NCI-H2227 treated with DMSO at 0.1 percent for 48 hours (cell line): Measurements from ENCODE around the gene LAMA3.

Experiments
- DNase-seq: peaks from one replicate; lab custom pipeline; 2025; lab: John Stamatoyannopoulos, UW

LAMA3 gene, protein sequence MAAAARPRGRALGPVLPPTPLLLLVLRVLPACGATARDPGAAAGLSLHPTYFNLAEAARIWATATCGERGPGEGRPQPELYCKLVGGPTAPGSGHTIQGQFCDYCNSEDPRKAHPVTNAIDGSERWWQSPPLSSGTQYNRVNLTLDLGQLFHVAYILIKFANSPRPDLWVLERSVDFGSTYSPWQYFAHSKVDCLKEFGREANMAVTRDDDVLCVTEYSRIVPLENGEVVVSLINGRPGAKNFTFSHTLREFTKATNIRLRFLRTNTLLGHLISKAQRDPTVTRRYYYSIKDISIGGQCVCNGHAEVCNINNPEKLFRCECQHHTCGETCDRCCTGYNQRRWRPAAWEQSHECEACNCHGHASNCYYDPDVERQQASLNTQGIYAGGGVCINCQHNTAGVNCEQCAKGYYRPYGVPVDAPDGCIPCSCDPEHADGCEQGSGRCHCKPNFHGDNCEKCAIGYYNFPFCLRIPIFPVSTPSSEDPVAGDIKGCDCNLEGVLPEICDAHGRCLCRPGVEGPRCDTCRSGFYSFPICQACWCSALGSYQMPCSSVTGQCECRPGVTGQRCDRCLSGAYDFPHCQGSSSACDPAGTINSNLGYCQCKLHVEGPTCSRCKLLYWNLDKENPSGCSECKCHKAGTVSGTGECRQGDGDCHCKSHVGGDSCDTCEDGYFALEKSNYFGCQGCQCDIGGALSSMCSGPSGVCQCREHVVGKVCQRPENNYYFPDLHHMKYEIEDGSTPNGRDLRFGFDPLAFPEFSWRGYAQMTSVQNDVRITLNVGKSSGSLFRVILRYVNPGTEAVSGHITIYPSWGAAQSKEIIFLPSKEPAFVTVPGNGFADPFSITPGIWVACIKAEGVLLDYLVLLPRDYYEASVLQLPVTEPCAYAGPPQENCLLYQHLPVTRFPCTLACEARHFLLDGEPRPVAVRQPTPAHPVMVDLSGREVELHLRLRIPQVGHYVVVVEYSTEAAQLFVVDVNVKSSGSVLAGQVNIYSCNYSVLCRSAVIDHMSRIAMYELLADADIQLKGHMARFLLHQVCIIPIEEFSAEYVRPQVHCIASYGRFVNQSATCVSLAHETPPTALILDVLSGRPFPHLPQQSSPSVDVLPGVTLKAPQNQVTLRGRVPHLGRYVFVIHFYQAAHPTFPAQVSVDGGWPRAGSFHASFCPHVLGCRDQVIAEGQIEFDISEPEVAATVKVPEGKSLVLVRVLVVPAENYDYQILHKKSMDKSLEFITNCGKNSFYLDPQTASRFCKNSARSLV (N-terminal part only)

DNA sequence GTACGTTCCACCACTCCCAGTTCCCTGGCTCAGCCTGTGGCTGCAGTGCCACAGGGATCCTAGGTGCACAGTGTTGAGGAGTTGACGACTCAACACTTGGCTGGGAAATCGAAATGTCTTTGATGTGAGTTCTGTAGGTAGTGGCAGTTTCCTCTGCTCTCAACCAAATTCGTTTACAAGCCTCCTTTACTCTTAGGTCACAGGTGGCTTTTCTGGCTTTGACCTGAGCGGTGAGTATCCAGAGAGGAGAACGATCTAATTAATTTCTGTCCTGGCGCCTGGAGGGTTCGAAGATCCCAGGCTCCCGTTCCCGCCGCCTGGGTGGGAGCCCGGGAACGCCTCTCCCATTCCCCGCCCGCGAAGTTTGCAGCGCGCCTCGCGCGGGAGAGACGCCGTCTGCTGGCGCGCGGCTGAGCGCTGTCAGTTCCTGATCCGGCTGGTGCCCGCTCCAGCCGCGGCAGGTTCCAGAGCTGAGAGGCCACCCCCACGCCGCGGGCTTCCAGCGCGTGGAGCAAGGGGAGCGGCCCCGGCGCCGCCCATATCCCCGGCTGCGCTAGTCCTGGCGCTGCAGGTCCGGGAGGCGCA is at the start of gene LAMA3:
LAMA3 (plus strand) TSS at position 423 of the 585 bp plus-strand sequence. CDS start 231 bp downstream, outside the sequence.
- DNase-seq: peak; percentile 72

DNA sequence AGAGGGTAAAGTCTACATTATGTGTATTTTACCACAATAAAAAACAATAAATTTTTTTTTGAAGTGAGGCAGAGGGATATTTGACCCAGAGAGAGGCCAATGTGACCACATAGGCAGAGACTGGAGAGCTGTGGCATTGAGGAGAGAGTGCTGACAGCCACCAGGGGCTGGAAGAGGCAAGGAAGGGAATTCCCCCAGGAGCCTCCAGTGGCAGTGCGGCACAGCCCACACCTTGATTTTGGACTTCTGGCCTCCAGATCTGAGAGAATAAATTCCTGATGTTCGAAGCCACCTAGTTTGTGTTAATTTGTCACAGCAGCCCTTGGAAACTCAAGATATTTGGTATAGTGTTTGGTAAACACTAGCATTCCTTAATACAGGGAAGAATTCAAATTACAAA is 49.2 kb upstream of the LAMA3 start:
- DNase-seq: no peak

DNA sequence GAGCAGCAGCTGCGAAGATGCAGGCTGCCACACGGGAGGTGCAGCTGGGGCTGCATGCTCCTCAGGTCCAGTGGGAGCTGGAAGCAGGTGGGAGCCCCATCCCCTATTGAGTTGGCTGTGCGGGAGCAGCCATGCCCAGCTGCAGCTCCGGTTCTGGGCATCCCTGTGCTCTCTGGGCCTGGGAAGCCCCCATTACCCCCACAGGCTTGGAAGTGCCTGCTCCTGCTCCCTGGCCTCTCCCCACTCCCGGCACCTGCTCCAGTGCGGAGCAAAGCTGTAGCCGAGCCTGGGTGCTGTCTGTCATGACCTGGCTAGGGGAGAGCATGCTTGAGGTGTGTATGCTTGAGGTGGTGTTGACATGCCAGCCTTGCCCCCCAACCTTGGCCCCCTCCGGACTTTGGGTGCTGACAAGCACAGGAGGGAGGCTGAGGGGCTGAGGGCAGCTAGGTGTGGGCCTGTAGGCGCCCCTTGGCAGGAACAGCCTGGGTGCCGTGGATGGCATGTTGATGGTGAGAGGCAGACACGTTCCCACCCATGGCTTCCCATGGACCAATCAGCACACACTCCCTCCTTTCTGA is 48.0 kb upstream of the LAMA3 start:
- no peak for DNase-seq

DNA sequence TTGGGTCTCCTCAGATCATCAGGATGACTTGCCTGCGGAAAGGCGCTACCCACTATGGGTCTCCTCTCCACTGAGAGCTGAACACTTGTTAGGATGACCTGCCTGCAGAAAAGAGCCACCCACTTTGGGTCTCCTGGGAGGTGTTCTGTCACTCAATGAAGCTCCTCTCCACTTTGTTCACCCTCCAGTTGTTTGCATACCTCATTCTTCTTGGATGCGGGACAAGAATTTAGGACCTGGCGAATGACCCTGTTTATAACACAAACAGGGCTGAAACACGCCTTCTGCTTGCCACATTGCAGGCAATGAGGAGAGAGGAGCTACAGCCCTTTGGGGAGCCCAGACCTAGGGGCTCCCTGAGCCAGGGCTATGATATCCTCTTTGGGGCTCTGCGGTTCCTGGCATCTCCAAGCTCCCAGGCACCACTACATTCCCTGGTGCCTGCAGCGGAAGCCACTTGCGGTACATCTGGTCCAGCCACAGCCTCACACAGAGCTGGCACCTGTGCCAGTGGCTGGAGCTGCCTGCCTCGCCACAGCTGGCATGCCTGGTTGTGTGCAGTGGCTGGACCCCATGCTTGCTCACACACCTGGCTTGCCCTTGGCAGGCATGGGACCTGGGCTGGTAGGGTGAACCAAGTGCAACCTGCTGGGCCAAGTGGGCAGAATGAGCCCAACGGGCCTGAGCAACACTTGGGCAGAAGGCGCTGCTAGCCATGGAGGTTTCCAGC is 47.2 kb upstream of the LAMA3 start:
- no peak for DNase-seq

DNA sequence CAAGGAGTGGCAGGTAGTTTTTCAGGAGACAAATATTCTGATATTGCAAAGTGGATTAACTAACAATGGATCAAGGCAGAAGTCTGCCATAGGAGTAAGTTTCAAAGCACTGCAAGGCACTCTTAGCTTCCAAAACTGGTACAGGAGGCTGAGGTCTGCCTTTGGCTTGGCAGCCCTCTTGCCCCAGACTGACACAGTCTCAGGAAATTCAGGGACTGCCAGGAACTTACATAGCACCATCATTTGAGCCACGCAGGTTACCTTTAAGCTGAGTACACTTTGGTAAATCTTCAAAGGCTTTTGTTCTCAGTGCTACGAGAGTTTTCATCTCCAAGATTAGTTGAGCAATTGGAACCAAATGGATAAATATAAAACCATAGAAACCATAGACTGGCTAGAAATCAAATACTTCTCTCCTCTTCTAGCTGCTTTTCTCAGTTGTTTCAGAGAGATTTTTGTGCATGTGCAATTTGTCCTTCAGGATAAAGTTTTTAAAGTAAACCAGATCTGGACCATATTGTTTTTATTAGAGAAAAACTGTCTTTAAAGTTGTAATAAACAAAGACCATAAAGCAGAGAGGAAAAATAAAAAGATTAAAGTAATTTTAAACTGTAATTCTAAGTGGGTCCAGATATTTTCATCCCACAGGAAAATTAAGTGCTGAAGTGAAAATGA is 45.3 kb upstream of the LAMA3 start:
- no peak for DNase-seq

DNA sequence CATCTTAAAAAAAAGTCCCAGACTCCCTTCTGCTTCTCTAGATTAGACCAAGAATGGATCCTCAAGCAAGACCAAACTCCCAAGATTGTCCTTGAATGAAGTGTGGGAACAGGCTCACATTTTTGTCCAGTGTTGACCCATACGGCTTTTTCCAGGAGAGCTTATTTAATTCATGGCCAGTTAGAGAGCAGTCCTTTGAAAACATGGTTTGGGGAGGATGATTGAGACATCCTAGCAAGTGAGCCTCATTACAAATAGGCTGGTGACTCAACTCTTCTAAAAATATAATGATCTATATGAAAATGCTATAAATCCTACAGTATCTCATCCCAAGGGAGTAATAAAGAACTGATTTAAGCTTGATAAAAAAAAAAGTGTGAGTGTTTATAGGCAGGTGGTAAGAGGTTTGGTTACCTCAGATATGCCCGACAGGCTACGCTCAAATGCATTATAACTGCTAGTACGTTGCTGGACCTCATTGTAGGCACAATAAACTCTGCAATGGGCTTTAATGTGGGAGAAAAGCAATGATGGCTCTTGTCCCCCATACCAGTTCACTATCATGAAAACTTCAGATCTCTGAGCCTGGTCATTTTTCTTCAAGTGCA is 43.6 kb upstream of the LAMA3 start:
- no peak for DNase-seq

DNA sequence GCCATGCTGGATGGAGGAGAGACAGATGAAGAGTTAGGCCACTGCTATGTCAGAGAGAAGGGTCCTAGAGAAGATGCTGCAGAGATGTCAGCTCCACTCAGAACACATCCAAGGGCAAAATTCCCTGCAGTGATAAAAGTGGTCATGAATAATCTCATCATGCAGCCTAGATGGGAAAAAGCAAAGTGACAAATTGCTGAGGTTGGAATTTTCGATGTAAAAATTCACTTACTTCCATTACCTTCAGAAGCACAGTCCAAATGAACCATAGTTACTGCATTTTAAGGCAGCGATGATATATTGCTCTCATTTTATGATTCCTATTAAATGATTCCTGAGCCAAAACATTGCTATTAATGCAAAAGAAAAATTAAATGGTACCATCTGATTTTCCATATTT is 43.0 kb upstream of the LAMA3 start:
- DNase-seq: no peak

DNA sequence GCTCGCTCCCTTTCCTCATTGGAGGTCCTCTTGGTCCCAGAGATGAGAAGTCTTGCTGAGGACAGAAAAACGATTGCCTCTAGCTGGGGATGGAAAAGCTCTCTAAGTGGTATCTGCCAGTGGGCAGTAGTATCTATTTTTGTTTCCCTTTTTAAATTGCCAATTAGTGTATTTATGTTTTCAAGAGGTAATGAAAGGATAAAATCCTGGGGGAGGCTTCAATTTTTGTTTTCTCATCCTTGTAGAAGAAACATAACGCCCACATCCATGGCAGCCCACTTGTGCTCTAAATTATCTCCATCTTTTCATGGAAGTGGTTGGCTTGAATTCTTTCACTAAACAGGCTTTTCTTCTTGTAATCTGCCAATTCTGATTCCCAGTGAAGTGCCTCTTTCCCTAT is 40.8 kb upstream of the LAMA3 start:
- no peak for DNase-seq

DNA sequence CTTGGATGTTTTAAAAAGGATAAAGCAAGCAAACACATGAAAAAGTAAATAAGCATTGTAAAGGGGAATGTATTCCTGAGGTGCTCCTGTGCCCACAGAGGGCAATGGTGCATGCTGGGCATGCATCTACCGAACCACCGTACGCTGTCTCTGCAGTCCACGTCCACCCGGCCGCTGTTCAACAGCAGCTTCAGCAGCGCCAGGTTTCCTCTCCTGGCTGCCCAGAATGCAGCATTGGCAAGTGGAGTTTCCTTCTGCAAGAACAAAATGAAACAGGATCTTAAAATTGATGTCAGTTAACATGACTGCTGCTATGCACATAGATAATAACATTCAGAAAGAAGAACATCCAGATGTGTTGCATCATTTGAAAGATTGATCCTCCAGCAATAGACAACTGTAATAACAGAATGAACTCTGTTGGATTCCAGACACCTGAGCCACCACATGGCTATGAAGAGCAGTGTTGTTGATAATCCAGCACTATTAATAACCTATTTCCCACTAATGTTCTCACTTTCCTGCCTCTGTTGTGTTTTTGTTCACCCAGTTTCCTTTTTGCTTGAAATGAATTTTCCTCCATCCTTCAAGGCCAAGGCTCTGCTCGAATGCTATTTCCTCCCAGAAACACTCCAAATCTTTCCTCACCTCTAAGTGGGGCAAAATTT is 40.2 kb upstream of the LAMA3 start:
- DNase-seq: no peak

DNA sequence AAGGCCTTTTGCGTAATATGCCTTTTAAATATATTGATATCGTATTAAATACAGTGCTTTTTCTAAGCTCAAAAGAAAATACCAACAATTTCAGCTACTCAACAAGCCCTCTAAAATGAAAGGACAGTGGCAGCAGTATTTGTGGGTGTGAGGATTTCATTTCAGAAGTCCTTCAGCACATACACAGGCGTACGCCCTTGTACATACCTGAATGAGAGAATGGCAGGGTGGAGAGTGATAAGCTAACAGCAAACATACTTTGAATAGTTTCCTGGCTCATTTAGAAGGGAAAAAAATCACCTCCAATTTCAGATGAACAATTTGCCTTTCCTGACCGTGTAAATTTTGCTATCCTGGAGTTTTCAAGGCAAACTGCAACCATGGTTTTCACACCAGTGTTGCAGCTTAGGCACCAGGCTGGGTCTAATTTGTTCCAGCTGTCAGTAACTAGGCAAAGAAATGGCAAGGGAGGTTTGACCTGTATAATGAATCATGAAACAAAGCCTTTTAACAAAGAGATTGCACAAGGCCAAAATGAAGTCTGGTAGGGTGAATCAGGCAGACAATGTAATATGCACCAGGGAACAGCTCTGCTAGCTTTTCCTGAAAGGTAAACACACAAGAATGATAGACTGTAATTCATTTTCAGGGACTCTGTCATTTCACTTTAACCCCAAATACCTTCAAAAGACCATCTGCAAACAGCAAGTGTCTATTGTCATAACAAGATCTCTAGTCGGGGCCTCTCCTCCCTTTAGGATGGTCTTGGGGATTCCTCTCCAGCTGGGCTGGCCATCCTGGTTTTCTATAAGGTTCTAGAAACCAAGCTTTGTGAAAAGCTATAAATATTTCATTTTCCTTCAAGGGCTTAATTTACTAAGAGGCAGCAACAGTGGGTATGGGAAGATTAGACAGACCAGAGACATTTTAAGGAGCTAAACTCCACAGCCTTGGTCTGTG is 38.0 kb upstream of the LAMA3 start:
- DNase-seq: peak; percentile 52

DNA sequence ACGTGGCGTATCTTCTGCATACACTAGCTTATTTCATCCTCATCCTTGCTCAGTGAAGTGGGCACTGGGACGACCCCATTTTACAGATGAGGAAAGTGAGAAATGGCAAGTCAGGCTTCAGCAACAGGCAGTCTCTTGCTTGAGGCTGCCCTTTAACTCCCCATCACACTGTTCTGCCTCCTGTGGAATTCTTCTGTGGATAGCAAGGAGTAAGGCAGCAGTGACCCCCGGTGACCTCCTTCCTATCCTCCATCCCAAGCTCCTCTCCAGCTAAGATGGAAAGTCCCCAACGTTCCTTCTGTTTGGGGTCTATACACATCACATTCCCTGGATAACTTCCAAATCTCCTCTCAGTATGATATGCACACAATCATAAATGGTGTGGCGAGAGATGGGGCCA is 37.0 kb upstream of the LAMA3 start:
- no peak for DNase-seq

DNA sequence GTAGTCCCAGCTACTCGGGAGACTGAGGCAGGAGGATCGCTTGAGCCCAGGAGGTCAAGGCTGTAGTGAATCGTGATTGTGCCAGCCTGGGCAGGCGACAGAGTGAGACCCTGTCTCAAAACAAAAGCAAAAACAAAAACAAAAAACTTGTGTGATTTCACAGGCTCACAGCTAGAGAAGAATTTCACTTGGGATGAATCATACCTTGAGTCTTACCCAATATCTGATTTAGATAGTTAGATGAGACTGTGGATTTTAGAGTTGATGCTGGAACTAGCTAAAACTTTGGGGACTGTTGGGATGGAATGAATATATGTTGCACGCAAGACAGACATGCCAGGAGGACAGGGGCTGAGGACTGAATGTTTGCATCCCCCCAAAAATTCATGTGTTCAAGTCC is 31.0 kb upstream of the LAMA3 start:
- no peak for DNase-seq

DNA sequence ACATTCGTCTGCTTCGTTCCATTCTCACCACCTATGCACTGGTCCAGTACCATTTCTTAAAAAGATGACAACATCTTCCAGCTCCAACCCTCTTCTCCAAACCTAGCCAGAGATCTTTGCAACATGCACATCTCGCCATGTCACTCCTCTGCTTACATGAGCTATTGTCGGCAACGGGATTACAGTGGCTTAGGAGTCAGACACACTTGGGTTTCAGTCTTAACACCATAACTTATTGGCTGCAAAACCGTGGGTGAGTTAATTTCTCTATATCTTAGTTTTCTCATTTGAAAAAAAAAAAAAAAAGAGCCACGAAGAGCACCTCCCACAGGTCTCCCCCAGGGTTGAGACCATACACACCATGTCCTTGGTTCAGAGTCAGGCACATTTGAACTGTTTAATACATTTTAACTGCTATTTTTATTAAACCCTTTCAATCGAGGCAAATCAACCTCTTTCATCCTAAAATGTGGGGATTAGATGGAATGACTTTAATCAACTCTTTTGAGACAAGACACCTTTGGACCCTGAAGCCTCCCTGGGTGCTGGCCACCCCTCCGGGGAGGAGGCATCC is 27.4 kb upstream of the LAMA3 start:
- DNase-seq: no peak

DNA sequence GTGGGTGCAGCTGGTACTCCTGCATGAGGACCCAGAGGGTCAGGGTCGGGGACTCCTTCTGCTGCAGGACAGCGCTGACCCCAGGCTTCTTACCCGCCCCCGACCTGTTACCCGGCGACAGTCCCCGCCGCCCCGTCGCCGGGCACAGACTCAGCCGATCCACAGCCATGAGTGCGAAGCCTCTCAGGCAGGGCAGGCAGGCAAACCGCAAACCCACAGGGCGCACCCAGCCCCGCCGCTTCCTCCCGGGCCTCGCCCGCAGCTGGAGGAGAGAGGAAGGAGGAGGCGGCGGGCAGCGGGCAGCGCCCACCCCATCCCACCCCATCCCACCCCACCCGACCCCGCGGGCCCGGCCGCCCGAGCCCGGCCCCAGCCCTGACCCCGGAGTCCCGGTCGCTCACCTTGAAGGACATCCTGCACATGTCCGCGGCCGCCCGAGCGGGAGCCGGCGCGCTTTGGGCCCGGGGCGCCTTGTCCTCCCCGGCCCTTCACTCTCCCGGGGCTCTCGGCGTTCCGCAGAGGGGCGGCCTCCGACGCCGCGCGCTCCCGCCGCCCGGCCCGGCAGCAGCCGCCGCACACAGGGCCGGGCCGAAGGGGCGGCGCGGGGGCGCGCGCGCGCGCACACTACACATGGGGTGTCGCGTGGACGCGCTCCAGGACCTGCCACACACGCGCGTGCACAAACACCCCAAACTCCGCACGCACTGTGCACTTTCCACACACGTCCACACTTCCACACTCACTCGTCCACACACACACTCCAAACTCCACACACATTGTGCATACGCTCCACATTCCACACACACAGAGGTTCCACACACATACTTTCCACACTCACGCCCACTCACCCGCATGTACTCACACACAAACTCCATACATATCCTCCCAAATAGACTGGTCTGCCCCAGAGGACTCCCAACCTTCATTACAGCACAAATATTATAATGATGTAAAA is 26.7 kb upstream of the LAMA3 start, which contains the start of gene ANKRD29:
ANKRD29 (minus strand) TSS at position 603 of the 955 bp plus-strand sequence; CDS start at position 422, 181 bp downstream.
- peak; percentile 18 for DNase-seq

DNA sequence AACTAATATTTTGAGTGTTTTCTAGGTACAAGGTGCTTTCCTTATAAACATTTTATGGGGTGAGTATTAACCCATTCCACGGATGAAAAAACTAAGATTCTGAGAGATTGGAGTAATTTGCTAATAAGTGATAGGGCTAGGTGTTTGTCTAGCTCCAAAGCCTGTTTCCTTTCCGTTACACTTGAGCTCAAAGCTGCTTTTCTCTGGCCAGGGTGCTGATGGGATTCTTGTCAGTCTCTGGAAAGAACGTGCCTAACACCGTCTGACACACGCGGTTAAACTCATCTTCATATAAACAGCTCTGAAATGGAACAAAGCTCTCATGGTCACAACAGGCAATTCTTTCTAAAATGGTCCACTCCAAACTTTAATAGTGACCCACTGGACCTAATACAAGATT is 24.6 kb upstream of the LAMA3 start:
- DNase-seq: no peak

DNA sequence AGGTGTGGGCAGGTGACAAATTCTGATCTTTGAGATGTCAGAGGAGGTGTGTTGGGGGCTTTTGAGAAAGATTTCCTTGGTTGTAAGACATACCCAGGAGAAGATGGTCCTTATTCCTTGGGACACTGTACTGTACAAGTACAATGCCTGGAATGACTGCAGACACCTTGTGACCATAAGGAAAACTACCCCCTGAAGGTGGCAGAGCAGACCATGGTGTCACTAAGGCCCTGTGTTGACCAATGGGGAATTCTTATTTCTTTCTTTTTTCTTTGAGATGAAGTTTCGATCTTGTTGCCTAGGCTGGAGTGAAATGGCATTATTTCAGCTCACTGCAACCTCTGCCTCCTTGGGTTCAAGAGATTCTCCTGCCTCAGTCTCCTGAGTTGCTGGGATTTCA is 22.1 kb upstream of the LAMA3 start:
- DNase-seq: no peak
